Adipocyte (in vitro differentiated cells): ENCODE measurements around the gene FMN1.

Experiments
- DNase-seq: peaks from one replicate; pipeline ENCODE4 v3.0.0-alpha.2; 2015; ENCODE audit warnings: low read depth
- H3K27me3 ChIP-seq: replicated peaks from 2 replicates; pipeline ENCODE4 v1.7.0; 2013; ENCODE audit warnings: mild to moderate bottlenecking, low read length, moderate library complexity; ENCODE audit not compliant: control insufficient read depth, insufficient read depth
- H3K36me3 ChIP-seq: 2 replicates; pipeline ENCODE4 v1.7.0; 2013; ENCODE audit warnings: low read length, mild to moderate bottlenecking, moderate library complexity; ENCODE audit not compliant: control insufficient read depth, insufficient read depth, severe bottlenecking
- H3K4me1 ChIP-seq: 2 replicates; pipeline ENCODE4 v1.7.0; 2013; ENCODE audit warnings: mild to moderate bottlenecking, low read length, moderate library complexity; ENCODE audit not compliant: control insufficient read depth, insufficient read depth
- H3K4me3 ChIP-seq: 2 replicates; pipeline ENCODE4 v1.7.0; 2013; ENCODE audit warnings: mild to moderate bottlenecking, low read length, moderate library complexity
- H3K9ac ChIP-seq: 2 replicates; pipeline ENCODE4 v1.7.0; 2013; ENCODE audit warnings: mild to moderate bottlenecking, low read length, moderate library complexity
- H3K9me3 ChIP-seq: 2 replicates; pipeline ENCODE4 v1.7.0; 2013; ENCODE audit warnings: mild to moderate bottlenecking, low read length, moderate library complexity; ENCODE audit not compliant: control insufficient read depth

The FMN1 gene

GRCh38 chr15:32861174-32861573 lies 333.3 kb downstream of the FMN1 start:
- Histone ChIP-seq H3K4me1 (peaks cover 34% of the 10 kb centered on the region), H3K9ac (peak overlapping the region; percentile 83), H3K36me3 (no peaks in the 10 kb centered on the region), H3K4me3 (peak overlapping the region; percentile 75), H3K9me3 (no peaks in the 10 kb centered on the region), H3K27me3 (no peaks in the 10 kb centered on the region)
- peak; percentile 45 for DNase-seq

GRCh38 chr15:32859996-32860395 lies 334.5 kb downstream of the FMN1 start:
- Histone ChIP-seq H3K4me3 (no peak overlapping the region), H3K27me3 (no peaks in the 10 kb centered on the region), H3K36me3 (no peaks in the 10 kb centered on the region), H3K9me3 (no peaks in the 10 kb centered on the region), H3K9ac (no peak overlapping the region), H3K4me1 (peaks cover 42% of the 10 kb centered on the region)
- DNase-seq, result no peak

GRCh38 chr15:32859251-32859650 lies 335.3 kb downstream of the FMN1 start:
- no peak overlapping the region for H3K4me3 ChIP-seq
- no peaks in the 10 kb centered on the region for H3K9me3 ChIP-seq
- peaks cover 42% of the 10 kb centered on the region for H3K4me1 ChIP-seq
- DNase-seq, result no peak
- H3K9ac ChIP-seq, result no peak overlapping the region
- no peaks in the 10 kb centered on the region for H3K36me3 ChIP-seq
- H3K27me3 ChIP-seq, result no peaks in the 10 kb centered on the region

- Histone ChIP-seq H3K4me1 (peaks cover 38% of the 10 kb centered on the region), H3K9me3 (no peaks in the 10 kb centered on the region), H3K9ac (no peak overlapping the region), H3K27me3 (no peaks in the 10 kb centered on the region), H3K36me3 (no peaks in the 10 kb centered on the region), H3K4me3 (no peak overlapping the region)
- DNase-seq, result no peak
Observed at GRCh38 chr15:32857732-32858131, 336.8 kb downstream of the FMN1 start.

- peaks cover 38% of the 10 kb centered on the region for H3K4me1 ChIP-seq
- H3K9me3 ChIP-seq, result no peaks in the 10 kb centered on the region
- H3K36me3 ChIP-seq, result no peaks in the 10 kb centered on the region
Observed at GRCh38 chr15:32856753-32857152, 337.8 kb downstream of the FMN1 start.

GRCh38 chr15:32855942-32856341 lies 338.6 kb downstream of the FMN1 start:
- Histone ChIP-seq H3K9ac (peak overlapping the region; percentile 39), H3K4me1 (peaks cover 36% of the 10 kb centered on the region), H3K27me3 (no peaks in the 10 kb centered on the region), H3K4me3 (no peak overlapping the region), H3K36me3 (no peaks in the 10 kb centered on the region), H3K9me3 (no peaks in the 10 kb centered on the region)
- peak; percentile 96 for DNase-seq

More at GRCh38 chr15:32856753-32857152, 337.8 kb downstream of the FMN1 start:
- H3K27me3 ChIP-seq, result no peaks in the 10 kb centered on the region
- peak; percentile 48 for DNase-seq
- peak overlapping the region; percentile 39 for H3K9ac ChIP-seq
- no peak overlapping the region for H3K4me3 ChIP-seq

- no peaks in the 10 kb centered on the region for H3K27me3 ChIP-seq
- no peak overlapping the region for H3K4me3 ChIP-seq
- H3K4me1 ChIP-seq, result peaks cover 41% of the 10 kb centered on the region
- no peaks in the 10 kb centered on the region for H3K9me3 ChIP-seq
- no peaks in the 10 kb centered on the region for H3K36me3 ChIP-seq
- no peak for DNase-seq
- H3K9ac ChIP-seq, result no peak overlapping the region
Observed at GRCh38 chr15:32853592-32853991, 340.9 kb downstream of the FMN1 start.

- H3K9ac ChIP-seq, result no peak overlapping the region
- H3K36me3 ChIP-seq, result no peaks in the 10 kb centered on the region
- H3K9me3 ChIP-seq, result no peaks in the 10 kb centered on the region
- peaks cover 41% of the 10 kb centered on the region for H3K4me1 ChIP-seq
- H3K27me3 ChIP-seq, result no peaks in the 10 kb centered on the region
- no peak overlapping the region for H3K4me3 ChIP-seq
- no peak for DNase-seq
Observed at GRCh38 chr15:32852771-32853170, 341.7 kb downstream of the FMN1 start.

GRCh38 chr15:32852017-32852416 lies 342.5 kb downstream of the FMN1 start:
- DNase-seq, result no peak
- no peaks in the 10 kb centered on the region for H3K27me3 ChIP-seq
- peaks cover 41% of the 10 kb centered on the region for H3K4me1 ChIP-seq
- H3K9me3 ChIP-seq, result no peaks in the 10 kb centered on the region
- H3K36me3 ChIP-seq, result no peaks in the 10 kb centered on the region
- peak overlapping the region; percentile 45 for H3K9ac ChIP-seq
- H3K4me3 ChIP-seq, result no peak overlapping the region

- DNase-seq, result peak; percentile 71
- no peak overlapping the region for H3K4me3 ChIP-seq
Observed at GRCh38 chr15:32851572-32851971, 342.9 kb downstream of the FMN1 start.

GRCh38 chr15:32849769-32850668 lies 344.5 kb downstream of the FMN1 start:
- no peak overlapping the region for H3K4me3 ChIP-seq
- peak overlapping the region; percentile 17 for H3K9ac ChIP-seq
- DNase-seq, result peak; percentile 86
- no peaks in the 10 kb centered on the region for H3K36me3 ChIP-seq
- peaks cover 28% of the 10 kb centered on the region for H3K4me1 ChIP-seq
- no peaks in the 10 kb centered on the region for H3K27me3 ChIP-seq
- no peaks in the 10 kb centered on the region for H3K9me3 ChIP-seq

More at GRCh38 chr15:32851572-32851971, 342.9 kb downstream of the FMN1 start:
- H3K9ac ChIP-seq, result peak overlapping the region; percentile 57
- H3K4me1 ChIP-seq, result peaks cover 36% of the 10 kb centered on the region
- H3K27me3 ChIP-seq, result no peaks in the 10 kb centered on the region
- no peaks in the 10 kb centered on the region for H3K36me3 ChIP-seq
- no peaks in the 10 kb centered on the region for H3K9me3 ChIP-seq
